ENCODE data around the gene MT1X. TPM values are rescaled to one million over a fixed set of nuclear protein-coding genes. Genes with fewer than 3 reads are reported as not detected.

Gene MT1X
- total RNA-seq, 1 experiment from 2014 or later: 328 TPM

DNA sequence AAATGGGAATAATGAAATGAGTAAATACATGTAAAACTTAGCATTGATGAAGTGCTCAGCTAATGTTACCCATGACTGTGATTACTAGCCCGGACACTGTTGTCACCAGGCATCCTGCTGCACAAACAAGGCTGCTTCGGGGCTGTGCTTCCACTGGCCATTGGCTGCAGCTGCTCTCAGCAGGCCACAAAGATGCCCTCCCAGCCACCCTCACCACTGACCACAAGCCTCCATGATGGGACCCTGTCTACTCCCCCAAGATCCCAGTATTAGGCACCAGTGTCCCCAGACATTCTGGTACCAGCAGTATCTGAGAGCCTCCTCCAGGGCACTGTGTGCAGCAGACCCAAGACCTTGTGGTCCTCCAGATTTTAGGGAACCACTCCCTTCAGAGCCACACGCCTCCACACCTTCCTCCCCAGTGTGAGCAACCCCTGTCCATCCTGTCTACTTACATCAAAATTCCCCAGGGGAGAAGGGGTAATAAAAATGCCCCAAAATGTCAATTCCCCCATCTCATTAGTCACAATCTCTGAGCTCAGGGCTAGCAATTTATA, 28.0 kb downstream of the MT1X start:
- Mint-ChIP-seq H3K27ac (no peak overlapping the region), H3K36me3 (no peaks in the 10 kb centered on the region), H3K9me3 (peaks cover 5% of the 10 kb centered on the region; the same call in 1 of the 2 replicates), H3K4me3 (no peak overlapping the region), H3K4me1 (peaks cover 13% of the 10 kb centered on the region), H3K27me3 (ENCODE audit: low read depth) (peaks cover 11% of the 10 kb centered on the region; the same call in 1 of the 2 replicates)
- DNase-seq (ENCODE audit: low spot score) (no peak), ATAC-seq (no peak)
- ChIA-PET CTCF (no interaction called here), POLR2A (no interaction called here)
- TF ChIP-seq, protein P1, sequence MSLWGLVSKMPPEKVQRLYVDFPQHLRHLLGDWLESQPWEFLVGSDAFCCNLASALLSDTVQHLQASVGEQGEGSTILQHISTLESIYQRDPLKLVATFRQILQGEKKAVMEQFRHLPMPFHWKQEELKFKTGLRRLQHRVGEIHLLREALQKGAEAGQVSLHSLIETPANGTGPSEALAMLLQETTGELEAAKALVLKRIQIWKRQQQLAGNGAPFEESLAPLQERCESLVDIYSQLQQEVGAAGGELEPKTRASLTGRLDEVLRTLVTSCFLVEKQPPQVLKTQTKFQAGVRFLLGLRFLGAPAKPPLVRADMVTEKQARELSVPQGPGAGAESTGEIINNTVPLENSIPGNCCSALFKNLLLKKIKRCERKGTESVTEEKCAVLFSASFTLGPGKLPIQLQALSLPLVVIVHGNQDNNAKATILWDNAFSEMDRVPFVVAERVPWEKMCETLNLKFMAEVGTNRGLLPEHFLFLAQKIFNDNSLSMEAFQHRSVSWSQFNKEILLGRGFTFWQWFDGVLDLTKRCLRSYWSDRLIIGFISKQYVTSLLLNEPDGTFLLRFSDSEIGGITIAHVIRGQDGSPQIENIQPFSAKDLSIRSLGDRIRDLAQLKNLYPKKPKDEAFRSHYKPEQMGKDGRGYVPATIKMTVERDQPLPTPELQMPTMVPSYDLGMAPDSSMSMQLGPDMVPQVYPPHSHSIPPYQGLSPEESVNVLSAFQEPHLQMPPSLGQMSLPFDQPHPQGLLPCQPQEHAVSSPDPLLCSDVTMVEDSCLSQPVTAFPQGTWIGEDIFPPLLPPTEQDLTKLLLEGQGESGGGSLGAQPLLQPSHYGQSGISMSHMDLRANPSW (CRISPR knock-in tag; conservative IDR thresholded peaks at IDR 0.05; ENCODE audit: low read depth): no peak
- TF ChIP-seq, protein P2, sequence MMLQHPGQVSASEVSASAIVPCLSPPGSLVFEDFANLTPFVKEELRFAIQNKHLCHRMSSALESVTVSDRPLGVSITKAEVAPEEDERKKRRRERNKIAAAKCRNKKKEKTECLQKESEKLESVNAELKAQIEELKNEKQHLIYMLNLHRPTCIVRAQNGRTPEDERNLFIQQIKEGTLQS (CRISPR knock-in tag; conservative IDR thresholded peaks at IDR 0.05): no peak
- TF ChIP-seq, protein P3, sequence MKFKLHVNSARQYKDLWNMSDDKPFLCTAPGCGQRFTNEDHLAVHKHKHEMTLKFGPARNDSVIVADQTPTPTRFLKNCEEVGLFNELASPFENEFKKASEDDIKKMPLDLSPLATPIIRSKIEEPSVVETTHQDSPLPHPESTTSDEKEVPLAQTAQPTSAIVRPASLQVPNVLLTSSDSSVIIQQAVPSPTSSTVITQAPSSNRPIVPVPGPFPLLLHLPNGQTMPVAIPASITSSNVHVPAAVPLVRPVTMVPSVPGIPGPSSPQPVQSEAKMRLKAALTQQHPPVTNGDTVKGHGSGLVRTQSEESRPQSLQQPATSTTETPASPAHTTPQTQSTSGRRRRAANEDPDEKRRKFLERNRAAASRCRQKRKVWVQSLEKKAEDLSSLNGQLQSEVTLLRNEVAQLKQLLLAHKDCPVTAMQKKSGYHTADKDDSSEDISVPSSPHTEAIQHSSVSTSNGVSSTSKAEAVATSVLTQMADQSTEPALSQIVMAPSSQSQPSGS (CRISPR knock-in tag; IDR thresholded peaks at IDR 0.05; ENCODE audit: borderline replicate concordance, low read depth): no peak
- TF ChIP-seq TEAD1 (CRISPR knock-in tag; IDR thresholded peaks at IDR 0.05): no peak
- TF ChIP-seq, protein P4, sequence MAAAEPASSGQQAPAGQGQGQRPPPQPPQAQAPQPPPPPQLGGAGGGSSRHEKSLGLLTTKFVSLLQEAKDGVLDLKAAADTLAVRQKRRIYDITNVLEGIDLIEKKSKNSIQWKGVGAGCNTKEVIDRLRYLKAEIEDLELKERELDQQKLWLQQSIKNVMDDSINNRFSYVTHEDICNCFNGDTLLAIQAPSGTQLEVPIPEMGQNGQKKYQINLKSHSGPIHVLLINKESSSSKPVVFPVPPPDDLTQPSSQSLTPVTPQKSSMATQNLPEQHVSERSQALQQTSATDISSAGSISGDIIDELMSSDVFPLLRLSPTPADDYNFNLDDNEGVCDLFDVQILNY (CRISPR knock-in tag; IDR thresholded peaks at IDR 0.05): no peak

DNA sequence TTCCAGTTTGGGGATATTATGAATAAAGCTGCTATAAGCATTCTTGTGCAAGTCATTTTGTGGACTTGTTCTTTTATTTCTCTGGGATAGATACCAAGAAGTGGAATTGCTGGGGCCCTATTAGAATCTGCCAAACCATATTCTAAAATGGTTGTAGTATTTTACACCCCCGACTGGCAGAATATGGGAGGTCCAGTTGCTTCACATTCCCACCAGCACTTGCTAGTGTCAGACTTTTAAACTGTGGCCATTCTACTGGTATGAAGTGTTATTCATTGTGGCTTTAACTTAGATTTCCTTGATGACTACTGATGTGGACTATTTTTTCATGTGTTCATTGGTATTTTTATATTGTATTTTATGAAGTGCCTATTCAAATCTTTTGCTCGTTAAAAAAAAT, 29.6 kb downstream of the MT1X start:
- H3K4me3 Mint-ChIP-seq: no peak overlapping the region
- ATAC-seq: no peak
- ChIA-PET CTCF (no interaction called here), POLR2A (no interaction called here)
- no peak for TF ChIP-seq SP1 (CRISPR knock-in tag; conservative IDR thresholded peaks at IDR 0.05)
- TF ChIP-seq, protein P5, sequence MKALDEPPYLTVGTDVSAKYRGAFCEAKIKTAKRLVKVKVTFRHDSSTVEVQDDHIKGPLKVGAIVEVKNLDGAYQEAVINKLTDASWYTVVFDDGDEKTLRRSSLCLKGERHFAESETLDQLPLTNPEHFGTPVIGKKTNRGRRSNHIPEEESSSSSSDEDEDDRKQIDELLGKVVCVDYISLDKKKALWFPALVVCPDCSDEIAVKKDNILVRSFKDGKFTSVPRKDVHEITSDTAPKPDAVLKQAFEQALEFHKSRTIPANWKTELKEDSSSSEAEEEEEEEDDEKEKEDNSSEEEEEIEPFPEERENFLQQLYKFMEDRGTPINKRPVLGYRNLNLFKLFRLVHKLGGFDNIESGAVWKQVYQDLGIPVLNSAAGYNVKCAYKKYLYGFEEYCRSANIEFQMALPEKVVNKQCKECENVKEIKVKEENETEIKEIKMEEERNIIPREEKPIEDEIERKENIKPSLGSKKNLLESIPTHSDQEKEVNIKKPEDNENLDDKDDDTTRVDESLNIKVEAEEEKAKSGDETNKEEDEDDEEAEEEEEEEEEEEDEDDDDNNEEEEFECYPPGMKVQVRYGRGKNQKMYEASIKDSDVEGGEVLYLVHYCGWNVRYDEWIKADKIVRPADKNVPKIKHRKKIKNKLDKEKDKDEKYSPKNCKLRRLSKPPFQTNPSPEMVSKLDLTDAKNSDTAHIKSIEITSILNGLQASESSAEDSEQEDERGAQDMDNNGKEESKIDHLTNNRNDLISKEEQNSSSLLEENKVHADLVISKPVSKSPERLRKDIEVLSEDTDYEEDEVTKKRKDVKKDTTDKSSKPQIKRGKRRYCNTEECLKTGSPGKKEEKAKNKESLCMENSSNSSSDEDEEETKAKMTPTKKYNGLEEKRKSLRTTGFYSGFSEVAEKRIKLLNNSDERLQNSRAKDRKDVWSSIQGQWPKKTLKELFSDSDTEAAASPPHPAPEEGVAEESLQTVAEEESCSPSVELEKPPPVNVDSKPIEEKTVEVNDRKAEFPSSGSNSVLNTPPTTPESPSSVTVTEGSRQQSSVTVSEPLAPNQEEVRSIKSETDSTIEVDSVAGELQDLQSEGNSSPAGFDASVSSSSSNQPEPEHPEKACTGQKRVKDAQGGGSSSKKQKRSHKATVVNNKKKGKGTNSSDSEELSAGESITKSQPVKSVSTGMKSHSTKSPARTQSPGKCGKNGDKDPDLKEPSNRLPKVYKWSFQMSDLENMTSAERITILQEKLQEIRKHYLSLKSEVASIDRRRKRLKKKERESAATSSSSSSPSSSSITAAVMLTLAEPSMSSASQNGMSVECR (CRISPR knock-in tag; IDR thresholded peaks at IDR 0.05; ENCODE audit: borderline replicate concordance): no peak
- no peak for TF ChIP-seq NFE2L1 (CRISPR knock-in tag; IDR thresholded peaks at IDR 0.05)
- TF ChIP-seq ZNF671 (CRISPR knock-in tag; IDR thresholded peaks at IDR 0.05): no peak
- no peak for TF ChIP-seq OVOL2 (CRISPR knock-in tag; IDR thresholded peaks at IDR 0.05; ENCODE audit: borderline replicate concordance)
- TF ChIP-seq, protein P6, sequence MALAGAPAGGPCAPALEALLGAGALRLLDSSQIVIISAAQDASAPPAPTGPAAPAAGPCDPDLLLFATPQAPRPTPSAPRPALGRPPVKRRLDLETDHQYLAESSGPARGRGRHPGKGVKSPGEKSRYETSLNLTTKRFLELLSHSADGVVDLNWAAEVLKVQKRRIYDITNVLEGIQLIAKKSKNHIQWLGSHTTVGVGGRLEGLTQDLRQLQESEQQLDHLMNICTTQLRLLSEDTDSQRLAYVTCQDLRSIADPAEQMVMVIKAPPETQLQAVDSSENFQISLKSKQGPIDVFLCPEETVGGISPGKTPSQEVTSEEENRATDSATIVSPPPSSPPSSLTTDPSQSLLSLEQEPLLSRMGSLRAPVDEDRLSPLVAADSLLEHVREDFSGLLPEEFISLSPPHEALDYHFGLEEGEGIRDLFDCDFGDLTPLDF (CRISPR knock-in tag; IDR thresholded peaks at IDR 0.05): no peak
- TF ChIP-seq, protein P7, sequence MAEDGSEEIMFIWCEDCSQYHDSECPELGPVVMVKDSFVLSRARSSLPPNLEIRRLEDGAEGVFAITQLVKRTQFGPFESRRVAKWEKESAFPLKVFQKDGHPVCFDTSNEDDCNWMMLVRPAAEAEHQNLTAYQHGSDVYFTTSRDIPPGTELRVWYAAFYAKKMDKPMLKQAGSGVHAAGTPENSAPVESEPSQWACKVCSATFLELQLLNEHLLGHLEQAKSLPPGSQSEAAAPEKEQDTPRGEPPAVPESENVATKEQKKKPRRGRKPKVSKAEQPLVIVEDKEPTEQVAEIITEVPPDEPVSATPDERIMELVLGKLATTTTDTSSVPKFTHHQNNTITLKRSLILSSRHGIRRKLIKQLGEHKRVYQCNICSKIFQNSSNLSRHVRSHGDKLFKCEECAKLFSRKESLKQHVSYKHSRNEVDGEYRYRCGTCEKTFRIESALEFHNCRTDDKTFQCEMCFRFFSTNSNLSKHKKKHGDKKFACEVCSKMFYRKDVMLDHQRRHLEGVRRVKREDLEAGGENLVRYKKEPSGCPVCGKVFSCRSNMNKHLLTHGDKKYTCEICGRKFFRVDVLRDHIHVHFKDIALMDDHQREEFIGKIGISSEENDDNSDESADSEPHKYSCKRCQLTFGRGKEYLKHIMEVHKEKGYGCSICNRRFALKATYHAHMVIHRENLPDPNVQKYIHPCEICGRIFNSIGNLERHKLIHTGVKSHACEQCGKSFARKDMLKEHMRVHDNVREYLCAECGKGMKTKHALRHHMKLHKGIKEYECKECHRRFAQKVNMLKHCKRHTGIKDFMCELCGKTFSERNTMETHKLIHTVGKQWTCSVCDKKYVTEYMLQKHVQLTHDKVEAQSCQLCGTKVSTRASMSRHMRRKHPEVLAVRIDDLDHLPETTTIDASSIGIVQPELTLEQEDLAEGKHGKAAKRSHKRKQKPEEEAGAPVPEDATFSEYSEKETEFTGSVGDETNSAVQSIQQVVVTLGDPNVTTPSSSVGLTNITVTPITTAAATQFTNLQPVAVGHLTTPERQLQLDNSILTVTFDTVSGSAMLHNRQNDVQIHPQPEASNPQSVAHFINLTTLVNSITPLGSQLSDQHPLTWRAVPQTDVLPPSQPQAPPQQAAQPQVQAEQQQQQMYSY (CRISPR knock-in tag; IDR thresholded peaks at IDR 0.05): no peak
- TF ChIP-seq ELF4 (CRISPR knock-in tag; IDR thresholded peaks at IDR 0.05; ENCODE audit: low read depth): no peak
- TF ChIP-seq, protein P8, sequence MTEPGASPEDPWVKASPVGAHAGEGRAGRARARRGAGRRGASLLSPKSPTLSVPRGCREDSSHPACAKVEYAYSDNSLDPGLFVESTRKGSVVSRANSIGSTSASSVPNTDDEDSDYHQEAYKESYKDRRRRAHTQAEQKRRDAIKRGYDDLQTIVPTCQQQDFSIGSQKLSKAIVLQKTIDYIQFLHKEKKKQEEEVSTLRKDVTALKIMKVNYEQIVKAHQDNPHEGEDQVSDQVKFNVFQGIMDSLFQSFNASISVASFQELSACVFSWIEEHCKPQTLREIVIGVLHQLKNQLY (CRISPR knock-in tag; IDR thresholded peaks at IDR 0.05): no peak
- no peak for TF ChIP-seq IRF2 (CRISPR knock-in tag; IDR thresholded peaks at IDR 0.05; ENCODE audit: borderline replicate concordance, low read depth)
- no peak for TF ChIP-seq GRHL2 (CRISPR knock-in tag; IDR thresholded peaks at IDR 0.05; ENCODE audit: insufficient replicate concordance, severe bottlenecking)
- no peak for TF ChIP-seq RORB (CRISPR knock-in tag; IDR thresholded peaks at IDR 0.05)
- no peak for TF ChIP-seq CREB1 (CRISPR knock-in tag; IDR thresholded peaks at IDR 0.05)
- no peak for TF ChIP-seq ZNF121 (CRISPR knock-in tag; IDR thresholded peaks at IDR 0.05)
- TF ChIP-seq MYBL2 (CRISPR knock-in tag; IDR thresholded peaks at IDR 0.05): no peak
- peaks cover 5% of the 10 kb centered on the region; the same call in 1 of the 2 replicates for H3K9me3 Mint-ChIP-seq
- no peak overlapping the region for H3K27ac Mint-ChIP-seq
- no peak for DNase-seq (ENCODE audit: low spot score)
- peaks cover 16% of the 10 kb centered on the region for H3K4me1 Mint-ChIP-seq
- H3K36me3 Mint-ChIP-seq: no peaks in the 10 kb centered on the region
- peaks cover 15% of the 10 kb centered on the region; the same call in 1 of the 2 replicates for H3K27me3 Mint-ChIP-seq (ENCODE audit: low read depth)
